Myometrial cell (primary cell): ENCODE results near the gene MAP2K1. TPM values are rescaled to one million over a fixed set of nuclear protein-coding genes. Genes with fewer than 3 reads are reported as not detected.

Experiments used
- total RNA-seq: library from RNA; depleted of rRNA; stranded (reverse); fragments of >200 nt; gene quantifications from 2 replicates; pipeline ENCODE4 v1.2.3, GENCODE V29; 2015

MAP2K1 gene
- total RNA-seq = 33.4 and 34.0 TPM in 2 replicates

DNA sequence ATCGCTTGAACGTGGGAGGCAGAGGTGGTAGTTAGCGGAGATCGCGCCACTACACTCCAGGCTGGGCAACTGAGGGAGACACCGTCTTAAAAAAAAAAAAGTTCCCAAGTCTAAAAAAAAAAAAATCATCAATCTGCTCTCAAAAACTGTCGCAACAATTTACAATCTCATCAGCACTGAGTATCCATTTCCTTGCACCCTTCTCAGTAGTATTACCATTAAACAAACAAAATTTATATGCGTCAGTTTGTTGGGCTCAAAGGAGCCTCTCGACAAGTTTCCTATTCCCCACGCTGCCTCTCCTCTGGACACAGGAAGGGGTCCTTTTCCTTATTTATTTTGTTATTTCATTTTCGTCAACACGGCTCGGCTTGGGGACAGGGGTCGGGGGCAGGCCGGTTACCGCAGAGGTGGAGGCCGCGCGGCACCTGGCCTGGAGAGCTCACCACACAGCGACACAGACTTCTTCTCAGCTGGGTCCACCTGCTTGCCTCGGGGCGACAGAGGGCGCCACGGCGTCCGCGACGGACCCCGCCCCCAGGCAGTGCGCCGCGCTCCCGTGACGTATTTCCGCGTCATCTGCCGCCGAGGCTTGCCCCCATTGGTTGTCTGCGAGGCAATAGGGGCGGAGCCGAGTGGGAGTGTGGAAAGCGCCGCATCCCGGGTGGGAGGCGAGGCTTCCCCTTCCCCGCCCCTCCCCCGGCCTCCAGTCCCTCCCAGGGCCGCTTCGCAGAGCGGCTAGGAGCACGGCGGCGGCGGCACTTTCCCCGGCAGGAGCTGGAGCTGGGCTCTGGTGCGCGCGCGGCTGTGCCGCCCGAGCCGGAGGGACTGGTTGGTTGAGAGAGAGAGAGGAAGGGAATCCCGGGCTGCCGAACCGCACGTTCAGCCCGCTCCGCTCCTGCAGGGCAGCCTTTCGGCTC lies at the start of gene MAP2K1:
MAP2K1 (plus strand) TSS at position 709 of the 920 bp plus-strand sequence. CDS start 436 bp downstream, outside the sequence.

GRCh38 chr15:66356359-66357236 lies 30.1 kb upstream of the MAP2K1 start, which contains the start of gene TIPIN:
Gene TIPIN, minus strand, starts transcription at chr15:66356685. Its CDS starts 3,738 bp downstream, at chr15:66352947.

DNA sequence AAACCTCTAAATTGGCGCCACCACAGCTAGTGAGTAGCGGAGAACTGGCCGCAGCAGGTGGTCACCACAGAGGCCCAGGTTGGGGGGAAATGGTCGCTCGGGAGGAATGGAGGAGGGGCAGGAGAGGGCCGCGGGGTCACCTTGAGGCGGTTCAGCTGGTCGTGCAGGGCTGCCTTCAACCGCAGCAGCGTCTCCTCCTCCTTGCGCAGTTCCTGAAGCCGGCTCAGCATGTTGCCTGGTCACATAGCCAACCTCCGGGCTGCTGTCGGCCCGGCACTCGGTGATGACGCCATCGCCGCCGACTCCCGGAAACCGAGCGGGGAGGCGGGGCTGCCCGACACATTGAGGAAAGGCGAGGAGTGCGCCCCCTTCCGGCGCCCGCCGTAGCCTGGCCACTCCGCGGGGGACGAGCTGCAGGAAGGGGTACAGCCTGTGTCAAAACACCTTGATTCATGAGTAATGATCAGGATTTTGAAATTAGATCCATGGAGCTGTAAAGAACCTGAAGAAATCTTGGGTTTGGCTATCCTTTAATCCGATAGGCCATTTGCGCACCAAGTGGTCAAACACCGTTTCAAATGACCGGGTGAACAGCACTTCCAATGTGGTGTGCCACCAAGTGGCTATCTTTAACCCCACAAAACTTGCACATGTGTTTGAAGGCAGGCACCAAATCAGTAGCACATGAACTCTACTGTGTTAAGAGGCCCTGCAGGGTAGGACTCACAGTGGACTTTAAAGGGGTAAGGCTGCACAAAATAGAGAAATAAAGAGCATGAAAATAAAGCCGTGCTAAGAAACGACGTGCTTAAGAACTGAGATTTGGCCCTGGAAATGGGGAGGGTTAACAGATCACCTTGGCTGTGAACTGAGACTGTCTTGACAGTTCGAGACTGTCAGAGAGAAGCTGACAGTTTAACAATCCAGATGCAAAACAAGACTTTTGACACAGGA lies 111.1 kb downstream of the MAP2K1 start, which contains the start of gene SNAPC5:
SNAPC5 (minus strand) TSS at position 261 of the 954 bp plus-strand sequence; CDS start at position 230, 31 bp downstream.

GRCh38 chr15:66504563-66505429 lies 118.1 kb downstream of the MAP2K1 start, which contains the start of the genes RPL4 and ZWILCH:
Gene RPL4, minus strand, starts transcription at chr15:66504855. Its CDS starts 65 bp downstream, at chr15:66504790.
Gene ZWILCH, plus strand, starts transcription at chr15:66505326. Its CDS starts 13 bp downstream, at chr15:66505339.

Other genes with a start within 250 kb of the MAP2K1 start
- not detected in 2 replicates for gene MEGF11, start 133.2 kb upstream of the MAP2K1 start, total RNA-seq
- gene DIS3L, start 93.3 kb upstream of the MAP2K1 start, total RNA-seq = 21.3 and 30.0 TPM in 2 replicates
- 5.8 and 10.1 TPM in 2 replicates for gene TIPIN, start 30.2 kb upstream of the MAP2K1 start, total RNA-seq
- 14.7 and 17.0 TPM in 2 replicates for gene SNAPC5, start 110.8 kb downstream of the MAP2K1 start, total RNA-seq
- gene RPL4, start 117.9 kb downstream of the MAP2K1 start, total RNA-seq = 5,812 and 6,955 TPM in 2 replicates
- 26.5 and 35.1 TPM in 2 replicates for gene ZWILCH, start 118.4 kb downstream of the MAP2K1 start, total RNA-seq
- 0.58 and 3.5 TPM in 2 replicates for gene LCTL, start 179.1 kb downstream of the MAP2K1 start, total RNA-seq